Activated CD4-positive, alpha-beta T cell treated with anti-CD3 and anti-CD28 coated beads, Interleukin-2, amount 50 U/mL, for 1 hour (primary cell): ENCODE results near the gene MITF.

Experiments used
- DNase-seq: peaks from one replicate; pipeline ENCODE4 v3.0.0-alpha.2; 2020

The MITF gene

GRCh38 chr3:69761896-69762767, 22.9 kb downstream of the MITF start:
- no peak for DNase-seq

GRCh38 chr3:69762768-69763229, 23.5 kb downstream of the MITF start:
- no peak for DNase-seq

- DNase-seq = no peak
These were observed 24.2 kb downstream of the MITF start for GRCh38 chr3:69763458-69763857.

- no peak for DNase-seq
These were observed 25.0 kb downstream of the MITF start for GRCh38 chr3:69764121-69764741.

- no peak for DNase-seq
These were observed 25.6 kb downstream of the MITF start for GRCh38 chr3:69764861-69765260.

GRCh38 chr3:69766638-69767037, 27.4 kb downstream of the MITF start:
- no peak for DNase-seq

GRCh38 chr3:69767571-69767970, 28.3 kb downstream of the MITF start:
- DNase-seq = no peak

- no peak for DNase-seq
These were observed 29.2 kb downstream of the MITF start for GRCh38 chr3:69768438-69768837.

- no peak for DNase-seq
These were observed 31.0 kb downstream of the MITF start for GRCh38 chr3:69770219-69770618.

- DNase-seq = no peak
These were observed 31.8 kb downstream of the MITF start for GRCh38 chr3:69770976-69771634.

GRCh38 chr3:69772152-69772867, 33.0 kb downstream of the MITF start:
- DNase-seq = no peak

GRCh38 chr3:69774029-69774428, 34.8 kb downstream of the MITF start:
- DNase-seq = no peak

GRCh38 chr3:69775751-69776150, 36.5 kb downstream of the MITF start:
- no peak for DNase-seq

- DNase-seq = no peak
These were observed 37.0 kb downstream of the MITF start for GRCh38 chr3:69776289-69776688.

- DNase-seq = no peak
These were observed 37.8 kb downstream of the MITF start for GRCh38 chr3:69776920-69777581.

GRCh38 chr3:69777582-69777967, 38.3 kb downstream of the MITF start:
- DNase-seq = no peak

GRCh38 chr3:69781593-69781992, 42.3 kb downstream of the MITF start:
- no peak for DNase-seq

- DNase-seq = no peak
These were observed 45.8 kb downstream of the MITF start for GRCh38 chr3:69784954-69785514.

- no peak for DNase-seq
These were observed 46.6 kb downstream of the MITF start for GRCh38 chr3:69785769-69786320.

GRCh38 chr3:69786854-69787253, 47.6 kb downstream of the MITF start:
- DNase-seq = no peak

GRCh38 chr3:69787436-69788168, 48.3 kb downstream of the MITF start:
- no peak for DNase-seq
